MCF 10A (cell line): Measurements from ENCODE around the gene AXIN2. TPM values are rescaled to one million over a fixed set of nuclear protein-coding genes. Genes with fewer than 3 reads are reported as not detected.

Experiments
- BruUV-seq: library from RNA; stranded (reverse); fragments of 400-500 nt; replicated peaks from 2 replicates; lab custom pipeline; 2021; lab: Mats Ljungman, UMichigan
- CTCF ChIA-PET: fragments of 300-600 bp; sonication (Branson Sonifier 250); formaldehyde crosslinking; extraction: SDS; loops from one replicate; lab custom pipeline; 2021; ENCODE audit warnings: antibody characterized with exemption, inconsistent platforms; lab: Yijun Ruan, JAX
- POLR2A ChIA-PET: fragments of 300-600, 350-650 bp; sonication (Branson Sonifier 250); formaldehyde crosslinking; extraction: SDS; loops from one replicate; lab custom pipeline; 2020; ENCODE audit warnings: antibody characterized with exemption, inconsistent platforms; lab: Yijun Ruan, JAX
- DNase-seq: peaks from one replicate; pipeline ENCODE4 v3.0.0-alpha.2; 2018; ENCODE audit not compliant: unreplicated experiment
- H3K27ac Mint-ChIP-seq: one replicate; pipeline ENCODE4 v1.8.0; 2022; ENCODE audit warnings: mild to moderate bottlenecking, low read depth, mixed read lengths; ENCODE audit not compliant: unreplicated experiment
- H3K27me3 Mint-ChIP-seq: one replicate; pipeline ENCODE4 v1.8.0; 2022; ENCODE audit warnings: mixed read lengths; ENCODE audit not compliant: insufficient read depth, unreplicated experiment
- H3K36me3 Mint-ChIP-seq: one replicate; pipeline ENCODE4 v1.8.0; 2022; ENCODE audit warnings: mild to moderate bottlenecking, moderate library complexity, mixed read lengths; ENCODE audit not compliant: insufficient read depth, unreplicated experiment
- H3K4me1 Mint-ChIP-seq: one replicate; pipeline ENCODE4 v1.8.0; 2022; ENCODE audit warnings: mixed read lengths; ENCODE audit not compliant: insufficient read depth, unreplicated experiment
- H3K4me3 Mint-ChIP-seq: one replicate; pipeline ENCODE4 v1.8.0; 2022; ENCODE audit warnings: mild to moderate bottlenecking, moderate library complexity, mixed read lengths; ENCODE audit not compliant: unreplicated experiment
- H3K9me3 Mint-ChIP-seq: one replicate; pipeline ENCODE4 v1.8.0; 2022; ENCODE audit warnings: mixed read lengths; ENCODE audit not compliant: unreplicated experiment
- intact Hi-C: fragments of 100-400 bp; cut with micrococcal nuclease; formaldehyde crosslinking; loops from 2 replicates; pipeline ENCODE4 v1.14.1; 2022
- total RNA-seq: library from RNA; stranded (reverse); gene quantifications from 2 replicates; pipeline ENCODE4 v1.2.3, GENCODE V29; 2022
- TF ChIP-seq, protein P1 (sequence below): fragments of 200-600 bp; IDR thresholded peaks from one replicate; pipeline ENCODE4 v1.8.0; 2022; ENCODE audit warnings: antibody characterized with exemption, mild to moderate bottlenecking; ENCODE audit not compliant: unreplicated experiment

Gene AXIN2
- total RNA-seq, 1 experiment from 2014 or later: 0.16 TPM

DNA sequence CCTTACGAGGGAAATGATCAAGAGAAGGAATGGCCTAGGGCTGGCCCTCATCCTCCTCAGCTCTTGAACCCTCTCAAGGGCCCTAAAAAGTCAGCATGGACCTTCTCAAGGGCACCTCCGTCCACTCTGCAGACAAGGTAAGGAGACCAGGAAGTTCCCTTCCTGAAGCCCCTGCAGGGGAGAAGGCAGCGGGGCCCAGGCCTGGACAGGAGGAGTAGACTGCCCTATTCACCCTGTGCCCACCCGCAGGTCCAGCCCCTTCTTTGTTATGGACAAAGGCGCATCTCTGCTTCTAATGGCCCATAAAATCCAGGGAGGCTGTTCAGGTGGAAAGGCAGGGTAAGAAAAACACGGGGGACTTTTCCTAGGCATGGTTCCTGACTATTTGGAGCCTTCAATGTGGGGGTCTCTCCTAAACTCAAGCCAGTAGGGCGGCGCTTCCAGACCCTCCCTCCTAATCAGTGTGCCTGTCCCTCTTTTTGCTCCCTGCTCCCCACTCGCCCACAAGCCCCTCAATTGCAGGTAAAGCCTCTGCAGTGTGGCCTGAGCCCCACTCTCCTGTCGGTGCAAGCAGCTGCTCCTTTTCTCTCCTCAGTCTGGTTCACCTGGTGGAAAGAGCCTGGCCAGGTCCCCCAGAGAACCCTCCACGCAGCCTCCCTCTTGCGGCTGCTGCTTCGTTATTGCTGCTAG is 28.2 kb downstream of the AXIN2 start:
- H3K4me3 Mint-ChIP-seq: no peak overlapping the region
- no peak for DNase-seq
- H3K27me3 Mint-ChIP-seq: no peaks in the 10 kb centered on the region
- no peaks in the 10 kb centered on the region for H3K36me3 Mint-ChIP-seq
- no peaks in the 10 kb centered on the region for H3K9me3 Mint-ChIP-seq
- no peaks in the 10 kb centered on the region for H3K4me1 Mint-ChIP-seq
- POLR2A ChIA-PET: interaction anchor here (0.5 kb wide), 1 partner anchor 19 kb away, joined by 3 read pairs; no protein-coding TSS in a partner anchor
- no peak overlapping the region for H3K27ac Mint-ChIP-seq
- CTCF ChIA-PET: interaction anchor here (1.4 kb wide), 1 partner anchor 22 kb away, joined by 3 read pairs; no protein-coding TSS in a partner anchor
- TF ChIP-seq, protein P1, sequence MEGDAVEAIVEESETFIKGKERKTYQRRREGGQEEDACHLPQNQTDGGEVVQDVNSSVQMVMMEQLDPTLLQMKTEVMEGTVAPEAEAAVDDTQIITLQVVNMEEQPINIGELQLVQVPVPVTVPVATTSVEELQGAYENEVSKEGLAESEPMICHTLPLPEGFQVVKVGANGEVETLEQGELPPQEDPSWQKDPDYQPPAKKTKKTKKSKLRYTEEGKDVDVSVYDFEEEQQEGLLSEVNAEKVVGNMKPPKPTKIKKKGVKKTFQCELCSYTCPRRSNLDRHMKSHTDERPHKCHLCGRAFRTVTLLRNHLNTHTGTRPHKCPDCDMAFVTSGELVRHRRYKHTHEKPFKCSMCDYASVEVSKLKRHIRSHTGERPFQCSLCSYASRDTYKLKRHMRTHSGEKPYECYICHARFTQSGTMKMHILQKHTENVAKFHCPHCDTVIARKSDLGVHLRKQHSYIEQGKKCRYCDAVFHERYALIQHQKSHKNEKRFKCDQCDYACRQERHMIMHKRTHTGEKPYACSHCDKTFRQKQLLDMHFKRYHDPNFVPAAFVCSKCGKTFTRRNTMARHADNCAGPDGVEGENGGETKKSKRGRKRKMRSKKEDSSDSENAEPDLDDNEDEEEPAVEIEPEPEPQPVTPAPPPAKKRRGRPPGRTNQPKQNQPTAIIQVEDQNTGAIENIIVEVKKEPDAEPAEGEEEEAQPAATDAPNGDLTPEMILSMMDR: no peak
- intact Hi-C loops: no loop called here
- BruUV-seq: no TSS peak

DNA sequence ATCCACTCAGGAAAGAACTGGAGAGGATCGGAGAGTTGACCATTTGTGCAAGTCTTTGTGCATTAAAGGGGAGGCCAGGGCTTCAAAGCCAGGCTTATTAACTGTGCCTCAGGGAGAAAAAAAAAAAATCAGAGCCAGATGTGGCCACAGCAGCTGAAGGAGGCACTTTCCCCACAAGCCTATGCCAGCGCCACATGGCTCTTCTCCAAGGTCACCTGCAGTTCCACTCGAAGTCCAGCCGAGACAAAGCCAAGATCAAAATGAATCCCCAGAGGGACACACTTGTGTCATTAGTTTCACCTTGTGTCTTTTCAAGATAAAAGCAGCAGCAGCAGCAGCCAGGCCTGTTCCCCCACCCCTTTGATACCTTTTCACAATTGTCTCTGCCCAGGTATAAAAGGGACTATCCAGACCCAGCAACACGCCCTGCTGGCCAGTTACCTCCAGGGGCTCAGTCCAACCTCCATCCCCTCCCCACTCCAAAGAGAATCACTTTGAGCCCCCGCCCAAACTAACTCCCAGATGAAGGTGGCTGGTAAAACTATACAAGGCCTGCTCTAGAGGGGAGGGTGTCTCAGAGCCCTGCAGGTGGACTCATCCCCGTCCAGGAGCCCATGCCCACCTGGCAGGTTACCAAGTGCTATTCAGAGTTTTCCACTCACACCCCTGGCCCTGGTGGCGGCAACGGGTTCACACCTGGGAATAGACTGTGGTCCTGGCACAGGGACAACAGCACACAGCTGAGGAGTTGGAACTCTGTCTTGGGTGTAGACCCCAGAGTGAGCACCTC is 29.2 kb downstream of the AXIN2 start:
- BruUV-seq: no TSS peak
- ChIA-PET POLR2A (no interaction called here), CTCF (interaction anchor here (0.6 kb wide), 1 partner anchor 1077 kb away, joined by 3 read pairs; no protein-coding TSS in a partner anchor)
- Mint-ChIP-seq H3K9me3 (no peaks in the 10 kb centered on the region), H3K27me3 (no peaks in the 10 kb centered on the region), H3K4me1 (no peaks in the 10 kb centered on the region), H3K4me3 (no peak overlapping the region), H3K36me3 (no peaks in the 10 kb centered on the region), H3K27ac (no peak overlapping the region)
- no peak for DNase-seq
- TF ChIP-seq, protein P1: no peak
- intact Hi-C loops: no loop called here

DNA sequence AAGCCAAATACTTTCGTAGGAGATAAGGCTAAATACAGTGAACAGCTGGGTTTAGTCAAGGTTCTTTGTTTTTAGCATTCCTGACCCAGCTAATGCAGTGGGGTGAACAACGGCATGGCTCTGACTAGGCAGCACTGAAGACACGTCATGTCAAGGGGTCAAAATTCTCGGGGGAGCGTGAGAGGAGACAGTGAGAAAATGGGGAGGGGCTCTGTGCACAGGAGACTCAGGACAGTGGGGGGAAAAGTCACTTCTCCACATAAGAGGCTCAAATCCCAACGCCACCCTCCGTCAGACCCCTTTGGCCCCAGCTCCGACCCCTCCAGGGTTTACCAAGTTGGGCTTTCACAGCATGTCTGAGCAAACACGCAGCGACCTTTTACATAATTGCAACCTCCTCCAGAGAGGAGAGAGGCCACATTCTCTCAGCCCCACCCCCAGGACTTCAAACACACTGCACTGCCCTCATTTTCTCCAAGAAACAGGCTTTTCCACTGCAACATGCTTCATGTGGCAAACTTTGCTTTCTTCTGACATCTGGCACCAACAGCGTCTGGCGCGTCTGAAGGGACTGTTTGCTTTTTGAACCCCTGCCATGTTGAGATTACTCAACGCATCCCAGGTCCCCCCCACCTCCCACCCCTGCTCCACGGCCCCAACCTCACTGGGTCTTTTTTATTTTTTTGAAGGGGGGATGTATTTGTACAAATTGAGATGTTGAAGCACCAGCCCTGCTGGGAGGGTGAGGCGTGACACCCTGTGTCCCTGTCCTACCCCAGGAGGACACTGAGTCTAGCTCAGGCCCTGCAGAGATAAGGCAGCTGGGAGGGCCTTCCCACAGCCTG is 30.0 kb downstream of the AXIN2 start:
- TF ChIP-seq, protein P1: no peak
- intact Hi-C loops: no loop called here
- H3K4me1 Mint-ChIP-seq: no peaks in the 10 kb centered on the region
- no peak overlapping the region for H3K4me3 Mint-ChIP-seq
- no peak overlapping the region for H3K27ac Mint-ChIP-seq
- no TSS peak for BruUV-seq
- H3K36me3 Mint-ChIP-seq: no peaks in the 10 kb centered on the region
- CTCF ChIA-PET: interaction anchor here (0.6 kb wide), 2 partner anchors 926 to 1078 kb away, joined by 3 read pairs; no protein-coding TSS in a partner anchor
- no peak for DNase-seq
- no peaks in the 10 kb centered on the region for H3K27me3 Mint-ChIP-seq
- H3K9me3 Mint-ChIP-seq: no peaks in the 10 kb centered on the region
- POLR2A ChIA-PET: interaction anchor here (0.8 to 1.1 kb wide), 2 partner anchors 260 to 262 kb away, joined by 3 read pairs; no protein-coding TSS in a partner anchor
